H9 (cell line): ENCODE results near the gene GGT7. TPM values are rescaled to one million over a fixed set of nuclear protein-coding genes. Genes with fewer than 3 reads are reported as not detected.

ENCODE experiments used
- DNase-seq: peaks from one replicate; pipeline ENCODE4 v3.0.0-alpha.2; 2017
- H2AFZ ChIP-seq: one replicate; pipeline ENCODE4 v1.6.1; 2013; ENCODE audit warnings: mild to moderate bottlenecking, low read length, control low read depth, moderate library complexity
- H2AK5ac ChIP-seq: 2 replicates; pipeline ENCODE4 v1.6.1; 2013; ENCODE audit warnings: low read length, control low read depth, mixed read lengths; ENCODE audit not compliant: insufficient read length
- H2BK120ac ChIP-seq: one replicate; pipeline ENCODE4 v1.6.1; 2013; ENCODE audit warnings: low read depth, mild to moderate bottlenecking, low read length, control low read depth, inconsistent platforms; ENCODE audit not compliant: poor library complexity, severe bottlenecking
- H2BK12ac ChIP-seq: 2 replicates; pipeline ENCODE4 v1.6.1; 2013; ENCODE audit warnings: low read length, control low read depth, mixed read lengths, low read depth; ENCODE audit not compliant: insufficient read length
- H2BK15ac ChIP-seq: 2 replicates; pipeline ENCODE4 v1.6.1; 2013; ENCODE audit warnings: low read depth, low read length, control low read depth
- H2BK20ac ChIP-seq: one replicate; pipeline ENCODE4 v1.6.1; 2013; ENCODE audit warnings: low read depth, mild to moderate bottlenecking, low read length, control low read depth, inconsistent platforms; ENCODE audit not compliant: poor library complexity, severe bottlenecking
- H2BK5ac ChIP-seq: 2 replicates; pipeline ENCODE4 v1.6.1; 2013; ENCODE audit warnings: low read length, control low read depth, mixed read lengths; ENCODE audit not compliant: insufficient read length
- H3K14ac ChIP-seq: 2 replicates; pipeline ENCODE4 v1.6.1; 2013; ENCODE audit warnings: low read length, control low read depth; ENCODE audit not compliant: insufficient read depth
- H3K18ac ChIP-seq: 2 replicates; pipeline ENCODE4 v1.6.1; 2013; ENCODE audit warnings: low read depth, mild to moderate bottlenecking, mixed read lengths, low read length, control low read depth; ENCODE audit not compliant: insufficient read length
- H3K23ac ChIP-seq: 2 replicates; pipeline ENCODE4 v1.6.1; 2013; ENCODE audit warnings: low read length, control low read depth, mixed read lengths, low read depth; ENCODE audit not compliant: insufficient read length
- H3K23me2 ChIP-seq: 2 replicates; pipeline ENCODE4 v1.6.1; 2013; ENCODE audit warnings: low read depth, mild to moderate bottlenecking, mixed read lengths, low read length, control low read depth; ENCODE audit not compliant: insufficient read length, poor library complexity, severe bottlenecking
- H3K27ac ChIP-seq: 2 replicates; pipeline ENCODE4 v1.5.1; 2013; ENCODE audit warnings: low read length, control low read depth, mixed read lengths, low read depth; ENCODE audit not compliant: insufficient read length
- H3K27me3 ChIP-seq: 2 replicates; pipeline ENCODE4 v1.6.1; 2013; ENCODE audit warnings: low read length, control low read depth, inconsistent platforms; ENCODE audit not compliant: insufficient read depth
- H3K4ac ChIP-seq: 2 replicates; pipeline ENCODE4 v1.6.1; 2013; ENCODE audit warnings: low read depth, mild to moderate bottlenecking, control low read depth, inconsistent platforms, low read length, moderate library complexity
- H3K4me1 ChIP-seq: 2 replicates; pipeline ENCODE4 v1.6.1; 2013; ENCODE audit warnings: low read length, control low read depth, inconsistent platforms; ENCODE audit not compliant: insufficient read depth
- H3K4me2 ChIP-seq: 2 replicates; pipeline ENCODE4 v1.6.1; 2013; ENCODE audit warnings: low read length, control low read depth, mixed read lengths; ENCODE audit not compliant: insufficient read length, insufficient read depth
- H3K56ac ChIP-seq: 2 replicates; pipeline ENCODE4 v1.6.1; 2013; ENCODE audit warnings: low read depth, mild to moderate bottlenecking, mixed read lengths, low read length, control low read depth; ENCODE audit not compliant: insufficient read length
- H3K79me1 ChIP-seq: 2 replicates; pipeline ENCODE4 v1.6.1; 2013; ENCODE audit warnings: low read depth, mild to moderate bottlenecking, moderate library complexity, low read length, control low read depth, inconsistent platforms; ENCODE audit not compliant: insufficient read depth, poor library complexity, severe bottlenecking
- H3K79me2 ChIP-seq: 2 replicates; pipeline ENCODE4 v1.6.1; 2013; ENCODE audit warnings: low read length, control low read depth, inconsistent platforms; ENCODE audit not compliant: insufficient read depth
- H3K9ac ChIP-seq: 2 replicates; pipeline ENCODE4 v1.6.1; 2013; ENCODE audit warnings: low read length, control low read depth, mixed read lengths; ENCODE audit not compliant: insufficient read length; ENCODE audit errors: extremely low read depth
- H3K9me3 ChIP-seq: one replicate; pipeline ENCODE4 v1.6.1; 2013; ENCODE audit warnings: low read depth, low read length, inconsistent platforms; ENCODE audit not compliant: control insufficient read depth
- H3T11ph ChIP-seq: one replicate; pipeline ENCODE4 v1.6.1; 2013; ENCODE audit warnings: mild to moderate bottlenecking, low read length, control low read depth, inconsistent platforms
- H4K20me1 ChIP-seq: one replicate; pipeline ENCODE4 v1.6.1; 2013; ENCODE audit not compliant: control insufficient read depth, insufficient read length, insufficient read depth
- H4K5ac ChIP-seq: 2 replicates; pipeline ENCODE4 v1.6.1; 2013; ENCODE audit warnings: low read depth, mild to moderate bottlenecking, mixed read lengths, low read length, control low read depth; ENCODE audit not compliant: insufficient read length
- H4K8ac ChIP-seq: replicated peaks from 2 replicates; pipeline ENCODE4 v1.6.1; 2013; ENCODE audit warnings: low read length, control low read depth, mixed read lengths, low read depth; ENCODE audit not compliant: insufficient read length
- H4K91ac ChIP-seq: 2 replicates; pipeline ENCODE4 v1.6.1; 2013; ENCODE audit warnings: low read depth, mild to moderate bottlenecking, moderate library complexity, mixed read lengths, low read length, control low read depth; ENCODE audit not compliant: insufficient read length
- H3K27ac Mint-ChIP-seq, 3 experiments: 2 replicates in 2 of 3; 3 replicates in 1 of 3; pipeline ENCODE4 v1.8.0; 2020 to 2021; ENCODE audit warnings: mixed read lengths in 3 of 3, mild to moderate bottlenecking in 1 of 3, moderate library complexity in 1 of 3
- H3K27me3 Mint-ChIP-seq: 2 replicates; pipeline ENCODE4 v1.8.0; 2021; ENCODE audit warnings: low read depth, mild to moderate bottlenecking, moderate library complexity, mixed read lengths
- H3K36me3 Mint-ChIP-seq, 3 experiments: 2 replicates in 2 of 3; 3 replicates in 1 of 3; pipeline ENCODE4 v1.8.0; 2020 to 2021; ENCODE audit warnings: low read depth in 3 of 3, mixed read lengths in 3 of 3; ENCODE audit not compliant: insufficient read depth in 1 of 3
- H3K4me1 Mint-ChIP-seq, 2 experiments: 2 replicates each; pipeline ENCODE4 v1.8.0; 2020; ENCODE audit warnings: mixed read lengths in 2 of 2
- H3K4me3 Mint-ChIP-seq, 2 experiments: 2 replicates in 1 of 2; 3 replicates in 1 of 2; pipeline ENCODE4 v1.8.0; 2020 to 2021; ENCODE audit warnings: mild to moderate bottlenecking in 2 of 2, mixed read lengths in 2 of 2, moderate library complexity in 1 of 2
- H3K9me3 Mint-ChIP-seq, 2 experiments: 2 replicates in 1 of 2; 3 replicates in 1 of 2; pipeline ENCODE4 v1.8.0; 2020; ENCODE audit warnings: mild to moderate bottlenecking in 2 of 2, mixed read lengths in 2 of 2, moderate library complexity in 1 of 2
- WGBS: extraction: QIAGEN DNeasy Blood & Tissue Kit; methylation state at CpG from one replicate; pipeline ENCODE4 v1.1.7; 2013; ENCODE audit warnings: missing lambda C conversion rate, low lambda C conversion rate, mixed read lengths; ENCODE audit not compliant: insufficient read length; ENCODE audit errors: extremely low coverage; 5-methylcytosine and 5-hydroxymethylcytosine counted together
- total RNA-seq: library from RNA; stranded (reverse); gene quantifications from 2 replicates; pipeline ENCODE4 v1.2.1, GENCODE V29; 2021
- TF ChIP-seq, protein P1 (sequence below): fragments of 200-600 bp; sonication (generic); conservative IDR thresholded peaks from 3 replicates; pipeline ENCODE4 v1.8.0; 2021; ENCODE audit warnings: antibody characterized with exemption, mild to moderate bottlenecking

GGT7 gene
- total RNA-seq, 1 experiment from 2014 or later, result 38.6 TPM

DNA sequence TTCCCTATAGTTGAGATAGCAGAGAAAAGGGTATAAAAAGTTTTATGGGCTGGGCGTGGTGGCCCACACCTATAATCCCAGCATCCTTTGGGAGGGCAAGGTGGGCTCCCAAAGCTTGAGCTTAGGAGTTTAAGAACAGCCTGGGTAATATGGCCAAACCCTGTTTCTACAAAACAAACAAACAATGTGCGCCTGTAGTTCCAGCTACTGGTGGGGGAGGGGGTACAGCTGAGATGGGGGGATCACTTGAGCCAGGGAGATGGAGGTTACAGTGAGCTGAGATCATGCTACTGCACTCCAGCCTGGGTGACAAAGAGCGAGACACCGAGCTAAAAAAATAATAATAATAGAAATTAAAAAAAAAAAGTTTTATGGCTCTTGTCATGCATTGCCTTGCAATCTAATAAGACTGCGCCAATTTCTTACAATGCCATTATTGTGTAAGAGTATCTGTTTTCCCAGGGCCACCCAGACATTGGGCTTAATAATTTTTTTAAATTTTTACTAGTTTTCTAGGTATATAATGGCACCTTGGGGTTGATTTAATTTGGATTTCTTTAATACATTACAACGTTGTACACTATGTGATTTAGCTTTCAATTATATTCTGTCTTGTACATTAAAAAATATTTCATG, 7.7 kb upstream of the GGT7 start:
- no peak for DNase-seq
- Mint-ChIP-seq H3K4me1 (peaks cover 12 to 13% of the 10 kb centered on the region in 2 experiments), H3K9me3 (no peaks in the 10 kb centered on the region), H3K27me3 (peaks cover 13% of the 10 kb centered on the region), H3K36me3 (peaks cover 0 to 3% (median 3%) of the 10 kb centered on the region in 3 experiments; a peak in 3 of 7 replicates), H3K4me3 (no peak overlapping the region), H3K27ac (no peak overlapping the region; a peak in 2 of 7 replicates)
- no peak overlapping the region for H2BK5ac ChIP-seq
- H2AK5ac ChIP-seq, result no peak overlapping the region
- peaks cover 6% of the 10 kb centered on the region for H3K23me2 ChIP-seq
- no peak overlapping the region for H2BK12ac ChIP-seq
- no peaks in the 10 kb centered on the region for H4K20me1 ChIP-seq
- no peak overlapping the region for H2AFZ ChIP-seq
- H2BK20ac ChIP-seq, result no peak overlapping the region
- H3K79me1 ChIP-seq, result no peaks in the 10 kb centered on the region
- H3K4me1 ChIP-seq, result peaks cover 2% of the 10 kb centered on the region; the same call in 1 of the 2 replicates
- H3K18ac ChIP-seq, result no peak overlapping the region
- no peak overlapping the region for H3T11ph ChIP-seq
- H3K56ac ChIP-seq, result no peak overlapping the region
- TF ChIP-seq, protein P1, sequence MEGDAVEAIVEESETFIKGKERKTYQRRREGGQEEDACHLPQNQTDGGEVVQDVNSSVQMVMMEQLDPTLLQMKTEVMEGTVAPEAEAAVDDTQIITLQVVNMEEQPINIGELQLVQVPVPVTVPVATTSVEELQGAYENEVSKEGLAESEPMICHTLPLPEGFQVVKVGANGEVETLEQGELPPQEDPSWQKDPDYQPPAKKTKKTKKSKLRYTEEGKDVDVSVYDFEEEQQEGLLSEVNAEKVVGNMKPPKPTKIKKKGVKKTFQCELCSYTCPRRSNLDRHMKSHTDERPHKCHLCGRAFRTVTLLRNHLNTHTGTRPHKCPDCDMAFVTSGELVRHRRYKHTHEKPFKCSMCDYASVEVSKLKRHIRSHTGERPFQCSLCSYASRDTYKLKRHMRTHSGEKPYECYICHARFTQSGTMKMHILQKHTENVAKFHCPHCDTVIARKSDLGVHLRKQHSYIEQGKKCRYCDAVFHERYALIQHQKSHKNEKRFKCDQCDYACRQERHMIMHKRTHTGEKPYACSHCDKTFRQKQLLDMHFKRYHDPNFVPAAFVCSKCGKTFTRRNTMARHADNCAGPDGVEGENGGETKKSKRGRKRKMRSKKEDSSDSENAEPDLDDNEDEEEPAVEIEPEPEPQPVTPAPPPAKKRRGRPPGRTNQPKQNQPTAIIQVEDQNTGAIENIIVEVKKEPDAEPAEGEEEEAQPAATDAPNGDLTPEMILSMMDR, result no peak
- no peak overlapping the region for H3K4me2 ChIP-seq
- no peak overlapping the region for H4K91ac ChIP-seq
- no peak overlapping the region for H2BK15ac ChIP-seq
- H3K9ac ChIP-seq, result no peak overlapping the region
- H4K8ac ChIP-seq, result no peak overlapping the region
- no peak overlapping the region for H3K14ac ChIP-seq
- no peaks in the 10 kb centered on the region for H3K27me3 ChIP-seq
- no peak overlapping the region for H3K4ac ChIP-seq
- no peak overlapping the region for H2BK120ac ChIP-seq
- no CpG with 5 or more reads among the region's 6 CpGs for WGBS
- H3K23ac ChIP-seq, result no peak overlapping the region
- no peaks in the 10 kb centered on the region for H3K9me3 ChIP-seq
- H3K79me2 ChIP-seq, result no peaks in the 10 kb centered on the region; the same call in 1 of the 2 replicates
- no peak overlapping the region for H4K5ac ChIP-seq
- no peak overlapping the region for H3K27ac ChIP-seq
